H1 (cell line): Measurements from ENCODE around the gene LRCH1.

Source experiments
- ASH2L ChIP-seq: fragments of 200-600, 300-600 bp; sonication (generic); IDR thresholded peaks from one replicate; pipeline ENCODE4 v1.7.1; 2017; ENCODE audit warnings: low read length
- CHD2 ChIP-seq: IDR thresholded peaks from 2 replicates; pipeline ENCODE4 v1.6.1; 2012; ENCODE audit warnings: low read length, improper control_type of control experiment
- EGR1 ChIP-seq: IDR thresholded peaks from 2 replicates; pipeline ENCODE4 v1.6.1; 2011; ENCODE audit warnings: low read depth, low read length, borderline replicate concordance
- JUN ChIP-seq: IDR thresholded peaks from 2 replicates; pipeline ENCODE4 v1.6.1; 2011; ENCODE audit warnings: low read depth, mild to moderate bottlenecking, improper control_type of control experiment, low read length
- JUND ChIP-seq: IDR thresholded peaks from 2 replicates; pipeline ENCODE4 v1.6.1; 2011; ENCODE audit warnings: mild to moderate bottlenecking, improper control_type of control experiment, low read length
- NANOG ChIP-seq: IDR thresholded peaks from 2 replicates; pipeline ENCODE4 v1.6.1; 2011; ENCODE audit warnings: low read length, low read depth, mild to moderate bottlenecking, inconsistent platforms; ENCODE audit not compliant: insufficient read depth, poor library complexity, severe bottlenecking
- POLR2A ChIP-seq, 2 experiments: IDR thresholded peaks; 1 replicate in 1 of 2; 2 replicates in 1 of 2; pipeline ENCODE4 v1.6.1; 2011; ENCODE audit warnings: low read depth in 2 of 2, low read length in 2 of 2, mild to moderate bottlenecking in 2 of 2; ENCODE audit errors: control extremely low read depth in 1 of 2
- SIX5 ChIP-seq: IDR thresholded peaks from 2 replicates; pipeline ENCODE4 v1.6.1; 2011; ENCODE audit warnings: mild to moderate bottlenecking, low read depth, low read length
- TCF12 ChIP-seq: IDR thresholded peaks from 2 replicates; pipeline ENCODE4 v1.6.1; 2011; ENCODE audit warnings: low read depth, mild to moderate bottlenecking, low read length
- YY1 ChIP-seq: IDR thresholded peaks from 2 replicates; pipeline ENCODE4 v1.6.1; 2011; ENCODE audit warnings: low read depth, mild to moderate bottlenecking, low read length
- TF ChIP-seq, protein P1 (sequence below), 3 experiments: IDR thresholded peaks; 1 replicate in 2 of 3; 2 replicates in 1 of 3; pipeline versions ENCODE4 v1.5.1 to v1.6.1; 2011; ENCODE audit warnings: low read length in 3 of 3, mild to moderate bottlenecking in 3 of 3, inconsistent platforms in 2 of 3, low read depth in 1 of 3, moderate library complexity in 1 of 3; ENCODE audit not compliant: insufficient read depth in 1 of 3; ENCODE audit errors: control extremely low read depth in 1 of 3

DNA sequence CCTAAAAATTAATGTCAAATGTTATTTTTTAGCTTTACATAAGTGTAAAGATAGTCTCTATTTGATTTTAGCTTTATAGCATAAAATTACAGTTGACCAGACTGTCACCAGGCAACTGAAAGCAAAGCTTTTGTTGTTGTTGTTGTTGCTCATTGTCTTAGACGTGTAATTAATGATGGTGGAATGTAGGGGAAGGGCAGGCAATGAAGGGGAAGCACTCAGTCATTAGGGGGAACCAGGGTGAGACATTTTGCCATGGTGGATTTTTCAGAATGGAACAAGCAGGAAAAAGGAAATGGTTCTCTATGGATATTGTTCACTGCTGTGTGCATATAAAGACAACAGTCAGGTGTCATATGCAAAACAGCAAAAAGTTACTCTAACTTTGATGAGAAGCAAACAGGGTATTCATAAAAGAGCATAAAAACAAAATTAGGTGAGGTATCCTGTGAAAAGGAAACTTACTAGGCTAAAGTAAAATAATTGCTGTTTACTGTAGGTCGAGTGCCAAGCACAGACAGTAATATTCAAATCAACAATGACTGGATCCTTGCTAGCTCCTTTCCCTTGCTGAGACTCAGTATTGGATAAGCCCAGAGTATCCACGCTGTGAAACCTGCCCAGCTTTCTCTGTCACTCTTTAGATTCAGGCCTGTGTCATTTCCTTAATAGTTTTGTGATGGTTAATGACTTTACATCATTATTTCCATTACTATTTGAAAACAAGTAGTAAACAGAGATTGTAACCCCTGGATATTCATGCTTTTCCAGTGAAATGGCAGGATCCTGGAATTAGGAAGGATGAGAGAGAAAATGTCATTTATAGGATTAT, 110.5 kb downstream of the LRCH1 start:
- TF ChIP-seq, protein P1, sequence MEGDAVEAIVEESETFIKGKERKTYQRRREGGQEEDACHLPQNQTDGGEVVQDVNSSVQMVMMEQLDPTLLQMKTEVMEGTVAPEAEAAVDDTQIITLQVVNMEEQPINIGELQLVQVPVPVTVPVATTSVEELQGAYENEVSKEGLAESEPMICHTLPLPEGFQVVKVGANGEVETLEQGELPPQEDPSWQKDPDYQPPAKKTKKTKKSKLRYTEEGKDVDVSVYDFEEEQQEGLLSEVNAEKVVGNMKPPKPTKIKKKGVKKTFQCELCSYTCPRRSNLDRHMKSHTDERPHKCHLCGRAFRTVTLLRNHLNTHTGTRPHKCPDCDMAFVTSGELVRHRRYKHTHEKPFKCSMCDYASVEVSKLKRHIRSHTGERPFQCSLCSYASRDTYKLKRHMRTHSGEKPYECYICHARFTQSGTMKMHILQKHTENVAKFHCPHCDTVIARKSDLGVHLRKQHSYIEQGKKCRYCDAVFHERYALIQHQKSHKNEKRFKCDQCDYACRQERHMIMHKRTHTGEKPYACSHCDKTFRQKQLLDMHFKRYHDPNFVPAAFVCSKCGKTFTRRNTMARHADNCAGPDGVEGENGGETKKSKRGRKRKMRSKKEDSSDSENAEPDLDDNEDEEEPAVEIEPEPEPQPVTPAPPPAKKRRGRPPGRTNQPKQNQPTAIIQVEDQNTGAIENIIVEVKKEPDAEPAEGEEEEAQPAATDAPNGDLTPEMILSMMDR (IDR thresholded peaks at IDR 0.05; ENCODE audit: control extremely low read depth in 1 of 3, insufficient read depth in 1 of 3, low read depth in 1 of 3, low read length in 3 of 3), result no peak
- no peak for TF ChIP-seq NANOG
- no peak for TF ChIP-seq EGR1
- no peak for TF ChIP-seq TCF12
- TF ChIP-seq YY1, result no peak
- no peak for TF ChIP-seq JUN
- no peak for TF ChIP-seq CHD2
- no peak for TF ChIP-seq JUND
- TF ChIP-seq POLR2A (IDR thresholded peaks at IDR 0.05; ENCODE audit: control extremely low read depth in 1 of 2, low read depth in 2 of 2, low read length in 2 of 2), result no peak
- TF ChIP-seq ASH2L, result no peak
- TF ChIP-seq SIX5, result no peak
